HCT116 (cell line): Measurements from ENCODE around the gene AMBRA1. TPM values are rescaled to one million over a fixed set of nuclear protein-coding genes. Genes with fewer than 3 reads are reported as not detected.

ENCODE experiments used
- ATAC-seq: fragments of 200-7000 bp; cut with Tn5 transposase; 2 replicates; pipeline ENCODE4 v1.9.1; 2020; ENCODE audit warnings: mild to moderate bottlenecking, moderate library complexity
- BruUV-seq: library from RNA; stranded (reverse); fragments of 400-500 nt; replicated peaks from 2 replicates; lab custom pipeline; 2021; lab: Mats Ljungman, UMichigan
- CTCF ChIA-PET: fragments of 300-600 bp; sonication (Branson Sonifier 250); formaldehyde crosslinking; loops from one replicate; lab custom pipeline; 2021; ENCODE audit warnings: antibody characterized with exemption; lab: Charles Lee
- POLR2A ChIA-PET: fragments of 300-600, 350-600 bp; sonication (Branson Sonifier 250); formaldehyde crosslinking; loops from one replicate; lab custom pipeline; 2021; ENCODE audit warnings: antibody characterized with exemption; lab: Charles Lee
- RAD21 ChIA-PET, 2 experiments: fragments of 300-600 bp; sonication (Branson Sonifier 250); formaldehyde crosslinking; loops; one replicate each; lab custom pipeline; 2023; ENCODE audit warnings: low total read pairs in 2 of 2; ENCODE audit not compliant: uncharacterized antibody in 2 of 2, unreplicated experiment in 2 of 2, low non-redundant PET in 1 of 2; lab: Charles Lee
- DNase-seq: peaks from one replicate; pipeline ENCODE4 v3.0.0-alpha.2; 2010; ENCODE audit warnings: low read depth, low spot score
- H2AFZ ChIP-seq: fragments of 200-600 bp; shearing (Covaris generic), sonication (generic); 2 replicates; pipeline ENCODE4 v1.6.1; 2017; ENCODE audit warnings: low read depth, mixed run types, mixed read lengths, antibody characterized with exemption, low read length; ENCODE audit not compliant: poor library complexity, severe bottlenecking
- H3K27ac ChIP-seq: 2 replicates; pipeline ENCODE4 v1.5.1; 2012; ENCODE audit warnings: low read depth, low read length
- H3K27me3 ChIP-seq: fragments of 200-600 bp; sonication (generic); 2 replicates; pipeline ENCODE4 v1.6.1; 2016; ENCODE audit warnings: mixed run types, low read length, mixed read lengths; ENCODE audit not compliant: insufficient read depth
- H3K36me3 ChIP-seq, 2 experiments: fragments of 200-500 bp in 1 of 2; fragments of 200-600 bp in 1 of 2; sonication (Bioruptor generic) in 1 of 2; sonication (generic) in 1 of 2; 2 replicates each; pipeline versions ENCODE4 v1.5.1 to v1.6.1; 2014 to 2016; ENCODE audit warnings: low read length in 2 of 2, inconsistent platforms in 1 of 2, mixed read lengths in 1 of 2, mixed run types in 1 of 2; ENCODE audit not compliant: insufficient read depth in 2 of 2, control insufficient read depth in 1 of 2
- H3K4me1 ChIP-seq, 2 experiments: fragments of 200-600 bp in 1 of 2; sonication (generic) in 1 of 2; 2 replicates each; pipeline versions ENCODE4 v1.5.1 to v1.6.1; 2012 to 2017; ENCODE audit warnings: low read length in 2 of 2, inconsistent platforms in 1 of 2, mild to moderate bottlenecking in 1 of 2, mixed read lengths in 1 of 2, mixed run types in 1 of 2, moderate library complexity in 1 of 2; ENCODE audit not compliant: insufficient read depth in 2 of 2, control insufficient read depth in 1 of 2
- H3K4me2 ChIP-seq: fragments of 200-600 bp; sonication (generic); 2 replicates; pipeline ENCODE4 v1.6.1; 2017; ENCODE audit warnings: mixed run types, low read length, mixed read lengths
- H3K4me3 ChIP-seq, 2 experiments: fragments of 200-600 bp in 1 of 2; sonication (generic) in 1 of 2; replicated peaks in 1 of 2; 2 replicates each; pipeline ENCODE4 v1.5.1; 2011 to 2016; ENCODE audit warnings: low read length in 2 of 2, control low read depth in 1 of 2, low read depth in 1 of 2, mild to moderate bottlenecking in 1 of 2, mixed read lengths in 1 of 2, mixed run types in 1 of 2
- H3K79me2 ChIP-seq: fragments of 200-600 bp; sonication (generic); 2 replicates; pipeline ENCODE4 v1.6.1; 2017; ENCODE audit warnings: mild to moderate bottlenecking, mixed run types, low read length, moderate library complexity, mixed read lengths; ENCODE audit not compliant: insufficient read depth
- H3K9ac ChIP-seq: fragments of 200-600 bp; sonication (generic); 2 replicates; pipeline ENCODE4 v1.6.1; 2016; ENCODE audit warnings: low read length, mixed read lengths
- H3K9me2 ChIP-seq: fragments of 200-600 bp; sonication (generic), shearing (Covaris generic); 2 replicates; pipeline ENCODE4 v1.6.1; 2017; ENCODE audit warnings: mixed run types, mild to moderate bottlenecking, moderate library complexity; ENCODE audit not compliant: insufficient read depth
- H3K9me3 ChIP-seq, 2 experiments: fragments of 200-500 bp in 1 of 2; fragments of 200-600 bp in 1 of 2; sonication (Bioruptor generic) in 1 of 2; sonication (generic) in 1 of 2; 2 replicates each; pipeline ENCODE4 v1.6.1; 2014 to 2017; ENCODE audit warnings: low read length in 2 of 2, mixed read lengths in 2 of 2, inconsistent platforms in 1 of 2, low read depth in 1 of 2, mild to moderate bottlenecking in 1 of 2, mixed run types in 1 of 2, moderate library complexity in 1 of 2; ENCODE audit not compliant: control insufficient read depth in 1 of 2, insufficient read depth in 1 of 2
- H4K20me1 ChIP-seq: fragments of 200-600 bp; sonication (generic), shearing (Covaris generic); 2 replicates; pipeline ENCODE4 v1.6.1; 2017; ENCODE audit warnings: mixed run types, mild to moderate bottlenecking, moderate library complexity; ENCODE audit not compliant: insufficient read depth
- ATF3 ChIP-seq: IDR thresholded peaks from 2 replicates; pipeline ENCODE4 v1.6.1; 2012
- CBX3 ChIP-seq: IDR thresholded peaks from 2 replicates; pipeline ENCODE4 v1.6.1; 2012; ENCODE audit warnings: low read depth
- EZH2 ChIP-seq: fragments of 200-600 bp; sonication (generic); IDR thresholded peaks from 2 replicates; pipeline ENCODE4 v1.6.1; 2017; ENCODE audit warnings: antibody characterized with exemption, mixed run types
- EZH2phosphoT487 ChIP-seq: fragments of 200-600 bp; IDR thresholded peaks from 2 replicates; pipeline ENCODE4 v1.6.1; 2018; ENCODE audit warnings: antibody characterized with exemption, borderline replicate concordance
- JUND ChIP-seq: IDR thresholded peaks from 2 replicates; pipeline ENCODE4 v1.6.1; 2012
- POLR2AphosphoS5 ChIP-seq: IDR thresholded peaks from 2 replicates; pipeline ENCODE4 v1.6.1; 2011; ENCODE audit warnings: mild to moderate bottlenecking, low read depth, low read length, moderate library complexity
- RAD21 ChIP-seq: IDR thresholded peaks from 2 replicates; pipeline ENCODE4 v1.6.1; 2012; ENCODE audit warnings: low read depth, mild to moderate bottlenecking
- SP1 ChIP-seq: IDR thresholded peaks from 2 replicates; pipeline ENCODE4 v1.6.1; 2012; ENCODE audit warnings: low read depth
- ZNF274 ChIP-seq: fragments of 200-500 bp; sonication (Bioruptor generic); IDR thresholded peaks from 2 replicates; pipeline ENCODE4 v1.6.1; 2014; ENCODE audit warnings: mild to moderate bottlenecking, low read depth, low read length, inconsistent platforms
- intact Hi-C: fragments of 100-400 bp; cut with micrococcal nuclease; formaldehyde crosslinking; loops from 2 replicates; pipeline ENCODE4 v1.10.0; 2022
- total RNA-seq: library from RNA; stranded (reverse); gene quantifications from one replicate; pipeline ENCODE4 v1.2.1, GENCODE V29; 2021; ENCODE audit not compliant: unreplicated experiment
- TF ChIP-seq, protein P1 (sequence below): IDR thresholded peaks from 2 replicates; pipeline ENCODE4 v1.6.1; 2012
- TF ChIP-seq, protein P2 (sequence below): IDR thresholded peaks from 2 replicates; pipeline ENCODE4 v1.6.1; 2012; ENCODE audit warnings: low read depth

AMBRA1 gene
- total RNA-seq, 1 experiment from 2014 or later, result 22.7 TPM

DNA sequence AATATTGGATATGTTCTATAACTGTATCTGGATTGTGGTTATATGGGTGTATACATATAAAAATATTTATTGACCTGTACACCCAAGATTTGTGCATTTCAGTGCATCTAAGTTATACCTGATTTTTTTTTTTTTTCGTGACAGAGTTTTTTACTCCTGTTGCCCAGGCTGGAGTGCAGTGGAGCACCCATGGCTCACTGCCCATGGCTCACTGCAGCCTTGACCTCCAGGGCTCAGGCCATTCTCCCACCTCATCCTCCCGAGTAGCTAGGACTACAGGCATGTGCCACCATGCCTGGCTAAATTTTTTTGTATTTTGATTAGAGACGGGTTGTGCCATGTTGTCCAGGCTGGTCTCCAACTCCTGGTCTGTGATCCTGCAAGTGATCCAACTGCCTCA is 47.8 kb upstream of the AMBRA1 start:
- Histone ChIP-seq H3K36me3 (peaks cover 0 to 3% of the 10 kb centered on the region in 2 experiments; a peak in 1 of 4 replicates), H3K9ac (no peak overlapping the region), H4K20me1 (no peaks in the 10 kb centered on the region), H3K27ac (no peak overlapping the region), H3K9me2 (no peaks in the 10 kb centered on the region), H3K4me2 (no peak overlapping the region), H3K4me3 (no peak overlapping the region), H2AFZ (no peak overlapping the region), H3K4me1 (no peaks in the 10 kb centered on the region), H3K9me3 (no peaks in the 10 kb centered on the region), H3K27me3 (no peaks in the 10 kb centered on the region), H3K79me2 (no peaks in the 10 kb centered on the region)
- ATAC-seq, result no peak
- no TSS peak for BruUV-seq
- DNase-seq, result no peak
- intact Hi-C loops, result no loop called here
- TF ChIP-seq SP1 (no peak), RAD21 (no peak)
- ChIA-PET RAD21 (no interaction called here), CTCF (no interaction called here), POLR2A (no interaction called here)

DNA sequence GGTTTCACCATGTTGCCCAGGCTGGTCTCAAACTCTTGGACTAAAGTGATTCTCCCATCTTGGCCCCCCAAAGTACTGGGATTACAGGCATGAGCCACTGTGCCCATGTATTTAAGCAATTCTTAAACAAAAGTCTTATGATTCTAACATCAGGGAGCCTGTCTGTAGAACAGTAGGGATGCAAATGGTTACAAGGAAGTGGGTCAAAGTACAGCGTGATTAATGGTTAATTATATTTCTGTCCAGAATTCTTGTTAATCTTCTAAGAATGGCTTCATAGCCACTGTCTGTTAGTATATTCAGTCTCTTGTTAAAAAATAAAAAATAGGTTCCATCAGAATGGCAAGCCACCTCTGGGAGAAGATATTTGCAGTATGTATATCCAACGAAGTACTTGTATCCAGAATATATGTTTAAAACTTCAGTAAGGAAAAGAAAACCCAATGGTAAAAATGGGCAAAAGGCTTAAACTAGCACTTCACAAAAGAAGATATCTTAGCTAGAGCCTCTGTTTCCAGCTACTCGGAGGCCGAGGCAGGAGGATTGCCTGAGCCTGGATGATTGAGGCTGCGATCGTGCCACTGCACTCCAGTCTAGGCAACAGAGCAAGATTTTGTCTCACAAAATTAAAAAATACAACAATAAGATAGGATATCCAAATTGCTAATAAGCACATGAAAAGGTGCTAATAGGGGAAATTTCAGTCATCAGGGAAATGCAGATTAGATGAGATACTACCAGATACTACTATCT is 46.4 kb upstream of the AMBRA1 start:
- no peaks in the 10 kb centered on the region for H3K9me3 ChIP-seq
- no peak overlapping the region for H2AFZ ChIP-seq
- no peaks in the 10 kb centered on the region for H3K27me3 ChIP-seq
- no peaks in the 10 kb centered on the region for H4K20me1 ChIP-seq
- no peak overlapping the region for H3K4me3 ChIP-seq
- no peak for DNase-seq
- TF ChIP-seq JUND (no peak), EZH2phosphoT487 (no peak), RAD21 (no peak), ATF3 (no peak), CBX3 (no peak), ZNF274 (no peak), EZH2 (no peak), POLR2AphosphoS5 (no peak)
- TF ChIP-seq, protein P1, sequence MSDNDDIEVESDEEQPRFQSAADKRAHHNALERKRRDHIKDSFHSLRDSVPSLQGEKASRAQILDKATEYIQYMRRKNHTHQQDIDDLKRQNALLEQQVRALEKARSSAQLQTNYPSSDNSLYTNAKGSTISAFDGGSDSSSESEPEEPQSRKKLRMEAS, result no peak
- TF ChIP-seq, protein P2, sequence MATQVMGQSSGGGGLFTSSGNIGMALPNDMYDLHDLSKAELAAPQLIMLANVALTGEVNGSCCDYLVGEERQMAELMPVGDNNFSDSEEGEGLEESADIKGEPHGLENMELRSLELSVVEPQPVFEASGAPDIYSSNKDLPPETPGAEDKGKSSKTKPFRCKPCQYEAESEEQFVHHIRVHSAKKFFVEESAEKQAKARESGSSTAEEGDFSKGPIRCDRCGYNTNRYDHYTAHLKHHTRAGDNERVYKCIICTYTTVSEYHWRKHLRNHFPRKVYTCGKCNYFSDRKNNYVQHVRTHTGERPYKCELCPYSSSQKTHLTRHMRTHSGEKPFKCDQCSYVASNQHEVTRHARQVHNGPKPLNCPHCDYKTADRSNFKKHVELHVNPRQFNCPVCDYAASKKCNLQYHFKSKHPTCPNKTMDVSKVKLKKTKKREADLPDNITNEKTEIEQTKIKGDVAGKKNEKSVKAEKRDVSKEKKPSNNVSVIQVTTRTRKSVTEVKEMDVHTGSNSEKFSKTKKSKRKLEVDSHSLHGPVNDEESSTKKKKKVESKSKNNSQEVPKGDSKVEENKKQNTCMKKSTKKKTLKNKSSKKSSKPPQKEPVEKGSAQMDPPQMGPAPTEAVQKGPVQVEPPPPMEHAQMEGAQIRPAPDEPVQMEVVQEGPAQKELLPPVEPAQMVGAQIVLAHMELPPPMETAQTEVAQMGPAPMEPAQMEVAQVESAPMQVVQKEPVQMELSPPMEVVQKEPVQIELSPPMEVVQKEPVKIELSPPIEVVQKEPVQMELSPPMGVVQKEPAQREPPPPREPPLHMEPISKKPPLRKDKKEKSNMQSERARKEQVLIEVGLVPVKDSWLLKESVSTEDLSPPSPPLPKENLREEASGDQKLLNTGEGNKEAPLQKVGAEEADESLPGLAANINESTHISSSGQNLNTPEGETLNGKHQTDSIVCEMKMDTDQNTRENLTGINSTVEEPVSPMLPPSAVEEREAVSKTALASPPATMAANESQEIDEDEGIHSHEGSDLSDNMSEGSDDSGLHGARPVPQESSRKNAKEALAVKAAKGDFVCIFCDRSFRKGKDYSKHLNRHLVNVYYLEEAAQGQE, result no peak
- ChIA-PET POLR2A (no interaction called here), RAD21 (no interaction called here), CTCF (no interaction called here)
- no peaks in the 10 kb centered on the region for H3K36me3 ChIP-seq
- intact Hi-C loops, result no loop called here
- H3K9me2 ChIP-seq, result no peaks in the 10 kb centered on the region
- H3K79me2 ChIP-seq, result no peaks in the 10 kb centered on the region
- H3K27ac ChIP-seq, result no peak overlapping the region
- H3K9ac ChIP-seq, result no peak overlapping the region
- no peak overlapping the region for H3K4me2 ChIP-seq
- BruUV-seq, result no TSS peak
- no peaks in the 10 kb centered on the region; a peak in 1 of 4 replicates for H3K4me1 ChIP-seq
- no peak for ATAC-seq
